Stimulated activated memory B cell treated with anti-CD40 and anti-IgM and Interleukin-4, amounts not matched to agents 10 μg/mL and 1 μg/mL and 100 μg/mL, for 72 hours (primary cell): ENCODE results near the gene HOXA6.
A peak's percentile ranks its signal among the peaks of the same experiment; 100 is the strongest.

Source experiments
- ATAC-seq: fragments of 150-1000 bp; cut with Tn5 transposase; 2 replicates; pipeline ENCODE4 v1.10.0; 2021
- H3K27ac Mint-ChIP-seq: one replicate; pipeline ENCODE4 v1.8.0; 2022; ENCODE audit warnings: mild to moderate bottlenecking, mixed read lengths
- H3K27me3 Mint-ChIP-seq: one replicate; pipeline ENCODE4 v1.8.0; 2022; ENCODE audit warnings: mixed read lengths
- H3K36me3 Mint-ChIP-seq: one replicate; pipeline ENCODE4 v1.8.0; 2022; ENCODE audit warnings: mixed read lengths
- H3K4me1 Mint-ChIP-seq: one replicate; pipeline ENCODE4 v1.8.0; 2022; ENCODE audit warnings: mixed read lengths
- H3K4me3 Mint-ChIP-seq: one replicate; pipeline ENCODE4 v1.8.0; 2022; ENCODE audit warnings: mild to moderate bottlenecking, moderate library complexity, mixed read lengths
- H3K9me3 Mint-ChIP-seq: one replicate; pipeline ENCODE4 v1.8.0; 2022; ENCODE audit warnings: mixed read lengths

Gene HOXA6

DNA sequence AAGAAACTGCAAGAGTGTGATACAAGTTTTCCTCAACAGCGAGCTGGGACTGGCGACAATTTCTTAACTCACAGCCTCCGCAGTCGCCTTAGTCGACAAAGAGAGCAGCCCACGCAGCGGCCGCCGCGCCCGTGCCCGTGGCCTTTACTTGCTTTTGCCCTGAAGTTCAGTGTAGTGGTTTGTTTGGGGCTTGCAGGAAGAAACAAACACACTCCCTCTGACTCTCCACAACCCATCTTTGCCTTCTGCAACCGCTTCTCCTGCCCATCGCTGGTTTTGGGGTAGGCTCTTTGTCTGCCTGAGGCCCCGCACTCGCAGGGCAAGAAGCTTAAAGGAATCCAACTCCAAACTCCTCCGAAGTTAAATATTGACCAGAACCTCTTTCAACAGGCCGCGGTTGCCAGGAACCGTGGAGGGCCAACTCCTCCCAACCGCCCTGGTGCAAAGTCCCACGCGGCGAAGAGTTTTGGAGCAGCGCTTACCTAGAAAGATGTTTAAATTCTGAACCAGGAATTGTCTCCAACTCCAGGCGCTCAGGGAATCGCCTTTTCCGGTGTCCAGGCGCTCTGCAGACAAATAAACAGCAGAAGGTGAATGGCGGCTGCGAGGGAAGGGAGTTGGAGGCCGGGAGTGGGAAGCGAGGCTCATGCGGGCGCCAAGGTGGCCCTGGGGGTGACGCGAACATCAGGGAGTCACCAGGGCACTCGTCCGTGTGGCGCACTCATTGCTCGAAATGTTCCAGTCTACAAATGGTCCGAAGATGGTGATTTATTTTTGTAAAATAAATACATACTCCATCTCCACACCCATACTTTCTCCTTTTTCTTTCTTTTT, 25.3 kb downstream of the HOXA6 start:
- H3K27me3 Mint-ChIP-seq: peaks cover 45% of the 10 kb centered on the region
- no peak overlapping the region for H3K4me3 Mint-ChIP-seq
- H3K4me1 Mint-ChIP-seq: no peaks in the 10 kb centered on the region
- H3K9me3 Mint-ChIP-seq: no peaks in the 10 kb centered on the region
- H3K36me3 Mint-ChIP-seq: no peaks in the 10 kb centered on the region
- no peak overlapping the region for H3K27ac Mint-ChIP-seq
- no peak for ATAC-seq

- Mint-ChIP-seq H3K27ac (no peak overlapping the region), H3K36me3 (no peaks in the 10 kb centered on the region), H3K27me3 (peaks cover 43% of the 10 kb centered on the region), H3K4me1 (no peaks in the 10 kb centered on the region), H3K9me3 (no peaks in the 10 kb centered on the region), H3K4me3 (no peak overlapping the region)
- ATAC-seq: no peak
These were observed 25.9 kb downstream of the HOXA6 start for GRCh38 chr7:27121684-27122076.

- no peak overlapping the region for H3K27ac Mint-ChIP-seq
- H3K4me1 Mint-ChIP-seq: no peaks in the 10 kb centered on the region
- H3K36me3 Mint-ChIP-seq: no peaks in the 10 kb centered on the region
- H3K9me3 Mint-ChIP-seq: no peaks in the 10 kb centered on the region
- peaks cover 26% of the 10 kb centered on the region for H3K27me3 Mint-ChIP-seq
- H3K4me3 Mint-ChIP-seq: no peak overlapping the region
- ATAC-seq: no peak
These were observed 28.1 kb downstream of the HOXA6 start for GRCh38 chr7:27119412-27119911.

DNA sequence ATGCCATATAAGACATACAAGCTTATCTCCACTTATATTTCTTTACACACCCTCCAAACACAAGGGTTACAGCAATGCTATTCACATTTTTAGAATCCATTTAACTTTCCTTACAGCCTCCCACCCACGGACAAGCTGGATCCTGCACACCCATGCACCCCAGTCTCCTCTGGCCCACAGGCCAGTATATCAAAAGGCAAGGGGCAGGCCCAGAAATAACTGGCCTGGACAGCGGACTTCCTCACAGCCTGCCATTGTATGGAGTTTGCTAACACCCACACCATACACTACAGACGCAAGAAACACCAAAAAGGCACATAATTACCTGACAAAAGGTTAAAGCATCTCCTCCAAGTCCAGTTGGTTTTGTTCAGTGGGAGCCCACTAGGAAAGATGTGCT, 29.0 kb downstream of the HOXA6 start:
- H3K36me3 Mint-ChIP-seq: no peaks in the 10 kb centered on the region

DNA sequence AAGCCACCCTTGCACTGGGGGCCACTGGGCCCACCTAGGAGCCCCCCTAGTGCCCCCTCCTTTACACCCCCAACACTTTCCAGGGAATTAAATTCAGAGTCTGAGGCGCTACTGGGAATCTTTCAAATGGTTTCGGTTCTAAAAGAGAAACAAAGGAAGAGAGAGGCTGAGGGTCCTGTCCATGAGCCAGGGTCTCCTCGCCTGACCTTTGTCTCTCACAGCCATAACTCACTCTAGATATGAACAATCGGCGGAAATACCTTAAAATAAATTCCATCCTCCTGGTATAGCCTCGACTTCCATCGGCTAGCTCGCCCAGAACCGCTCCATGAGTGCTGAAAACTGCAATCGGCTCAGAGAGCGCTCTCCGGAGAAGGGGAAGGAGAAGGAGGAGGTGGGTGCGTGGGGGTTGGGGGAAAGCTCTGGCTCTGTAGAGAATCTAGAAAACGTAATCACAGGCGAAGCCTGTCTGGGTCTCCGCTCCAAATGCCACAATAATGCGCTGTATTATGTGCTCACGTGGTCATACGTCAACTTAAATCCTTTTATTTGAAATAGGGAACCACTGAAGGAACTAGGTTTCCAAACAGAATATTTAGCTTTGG, 29.6 kb downstream of the HOXA6 start:
- ATAC-seq: no peak
- Mint-ChIP-seq H3K36me3 (no peaks in the 10 kb centered on the region), H3K4me3 (no peak overlapping the region), H3K27ac (no peak overlapping the region), H3K4me1 (no peaks in the 10 kb centered on the region), H3K27me3 (peaks cover 14% of the 10 kb centered on the region), H3K9me3 (no peaks in the 10 kb centered on the region)

More for the DNA sequence above, 29.0 kb downstream of the HOXA6 start:
- Mint-ChIP-seq H3K27me3 (peaks cover 17% of the 10 kb centered on the region), H3K27ac (no peak overlapping the region), H3K4me1 (no peaks in the 10 kb centered on the region), H3K9me3 (no peaks in the 10 kb centered on the region), H3K4me3 (no peak overlapping the region)
- no peak for ATAC-seq

DNA sequence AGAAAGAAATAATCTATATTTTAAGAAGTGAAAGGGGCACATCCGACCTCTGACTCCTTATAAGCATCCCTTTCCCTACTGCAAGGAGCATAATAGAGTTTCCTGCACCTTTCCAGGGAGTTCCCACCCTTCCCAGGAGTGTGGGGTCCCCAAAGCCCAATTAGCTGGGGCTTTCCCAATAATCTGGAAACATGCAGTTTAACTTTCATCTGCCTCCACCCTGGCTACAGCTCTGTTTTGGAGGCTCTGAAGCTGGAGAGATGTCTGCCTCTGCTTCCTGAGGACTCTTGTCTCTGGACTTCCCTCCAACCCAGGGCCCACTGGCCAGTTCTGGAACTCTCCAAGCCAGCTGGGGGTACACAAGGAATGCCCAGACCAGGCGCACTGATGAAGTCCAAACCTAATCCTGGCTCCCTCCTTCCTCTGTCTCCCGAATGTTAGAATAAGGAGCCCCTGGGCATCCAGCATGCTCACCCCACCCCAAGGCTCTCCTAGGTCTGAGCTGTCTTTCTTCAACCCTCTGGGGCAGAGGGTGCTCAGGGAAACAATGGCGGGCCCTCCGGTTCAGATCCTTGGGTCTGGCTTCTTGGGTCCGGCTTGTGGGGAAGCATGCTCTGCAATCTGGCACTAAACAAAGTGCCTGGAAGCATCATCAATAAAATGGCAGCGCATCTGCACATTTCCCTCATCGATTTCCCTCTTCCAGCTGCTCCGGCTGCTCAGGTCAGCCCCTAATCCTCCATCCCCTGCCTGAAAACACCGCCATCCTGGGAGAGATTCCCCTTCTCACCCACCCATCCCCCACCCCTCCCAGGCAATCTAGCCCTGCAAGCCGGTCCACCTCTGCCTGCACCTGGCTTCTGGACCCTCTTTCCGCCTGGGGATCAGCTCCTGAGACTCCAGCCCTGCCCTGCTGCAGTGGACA, 30.4 kb downstream of the HOXA6 start:
- Mint-ChIP-seq H3K9me3 (no peaks in the 10 kb centered on the region), H3K4me3 (no peak overlapping the region), H3K36me3 (no peaks in the 10 kb centered on the region), H3K4me1 (no peaks in the 10 kb centered on the region), H3K27me3 (peaks cover 14% of the 10 kb centered on the region), H3K27ac (no peak overlapping the region)
- ATAC-seq: no peak

DNA sequence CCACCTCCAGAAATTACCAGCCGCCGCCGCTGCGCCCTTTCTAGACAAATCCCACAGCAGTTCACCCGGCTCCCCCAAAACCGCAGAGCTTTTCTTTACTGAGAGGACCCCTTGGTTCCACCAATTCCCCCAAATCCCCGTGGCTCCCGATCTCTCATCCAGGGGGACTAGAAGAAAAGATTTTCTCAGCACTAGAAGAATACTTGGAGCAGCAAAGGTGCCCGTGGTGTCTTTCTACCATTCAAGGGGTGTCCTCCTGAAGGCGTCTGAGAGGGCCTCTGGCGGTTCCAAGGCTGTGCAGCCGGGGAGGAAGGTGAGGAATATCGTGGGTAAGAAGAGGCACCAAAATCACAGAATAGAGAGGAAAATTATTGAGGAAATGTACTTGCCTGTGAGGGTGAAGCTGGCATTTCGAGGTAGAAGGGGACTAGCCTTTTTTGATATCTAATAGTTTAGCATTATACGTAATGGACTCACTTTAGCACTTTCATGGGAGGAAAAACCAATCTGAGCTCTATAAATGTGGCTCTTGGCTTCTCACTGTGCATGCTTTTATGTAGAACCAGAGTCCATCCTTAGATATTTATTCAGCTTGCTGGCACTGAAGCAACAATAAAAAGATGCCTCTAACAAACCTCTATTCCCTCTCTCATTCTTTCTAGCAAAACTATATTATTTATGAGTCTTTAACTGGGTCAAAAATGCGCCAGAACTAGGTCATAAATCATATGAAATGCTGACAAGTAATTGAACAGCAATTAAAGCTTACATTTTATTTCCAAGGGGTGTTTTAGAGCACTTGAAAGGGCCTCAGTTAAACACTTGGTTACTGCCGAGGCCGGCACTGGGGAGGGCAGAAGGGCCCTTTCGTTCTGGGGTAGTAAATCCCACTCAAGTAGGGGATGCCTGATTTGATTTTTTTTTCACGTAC, 31.3 kb downstream of the HOXA6 start:
- Mint-ChIP-seq H3K27ac (no peak overlapping the region), H3K4me3 (no peak overlapping the region)

DNA sequence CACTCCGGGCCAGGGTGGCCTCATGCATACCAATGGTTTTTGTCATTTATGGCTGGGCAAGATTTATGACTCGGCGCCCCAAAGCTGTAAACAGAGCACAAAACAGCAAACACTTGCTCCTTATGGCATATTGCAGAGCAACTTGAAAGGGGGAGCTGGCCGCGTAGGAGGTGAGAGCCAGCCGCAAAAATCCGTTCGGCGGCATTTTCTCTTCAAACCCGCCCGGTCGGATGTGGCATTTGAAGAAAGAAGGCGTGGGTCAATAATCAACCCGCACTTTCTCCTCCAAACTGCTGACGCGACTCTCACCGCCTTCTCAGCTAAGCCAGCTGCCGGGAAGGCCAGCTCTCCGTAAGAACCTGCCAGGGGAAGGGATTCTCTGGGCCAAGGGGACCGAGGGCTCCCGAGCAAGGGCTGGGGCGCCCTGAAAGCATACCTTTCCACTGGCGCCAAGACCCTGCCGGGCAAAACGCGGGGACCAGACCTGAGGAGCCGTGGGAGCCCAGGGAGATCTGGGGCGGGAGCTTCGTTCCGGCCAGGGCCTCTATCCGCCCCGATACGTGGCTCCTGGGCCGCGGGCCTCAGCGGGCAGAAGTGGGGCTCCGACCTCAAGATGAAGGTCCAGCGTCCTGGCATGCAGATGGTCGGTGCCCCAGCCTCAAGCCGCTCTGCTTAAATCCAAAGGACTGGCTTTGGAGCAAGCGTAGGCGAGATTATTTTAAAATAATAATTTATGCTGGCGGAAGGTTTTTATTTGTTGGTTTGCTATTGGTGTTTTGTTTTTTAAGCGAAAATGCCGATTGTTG, 32.1 kb downstream of the HOXA6 start:
- H3K36me3 Mint-ChIP-seq: no peaks in the 10 kb centered on the region
- H3K4me3 Mint-ChIP-seq: no peak overlapping the region
- no peaks in the 10 kb centered on the region for H3K9me3 Mint-ChIP-seq
- H3K27me3 Mint-ChIP-seq: peaks cover 14% of the 10 kb centered on the region
- no peak for ATAC-seq
- no peaks in the 10 kb centered on the region for H3K4me1 Mint-ChIP-seq
- H3K27ac Mint-ChIP-seq: no peak overlapping the region

More for the DNA sequence above, 31.3 kb downstream of the HOXA6 start:
- Mint-ChIP-seq H3K9me3 (no peaks in the 10 kb centered on the region), H3K4me1 (no peaks in the 10 kb centered on the region), H3K27me3 (peaks cover 14% of the 10 kb centered on the region), H3K36me3 (no peaks in the 10 kb centered on the region)
- no peak for ATAC-seq

DNA sequence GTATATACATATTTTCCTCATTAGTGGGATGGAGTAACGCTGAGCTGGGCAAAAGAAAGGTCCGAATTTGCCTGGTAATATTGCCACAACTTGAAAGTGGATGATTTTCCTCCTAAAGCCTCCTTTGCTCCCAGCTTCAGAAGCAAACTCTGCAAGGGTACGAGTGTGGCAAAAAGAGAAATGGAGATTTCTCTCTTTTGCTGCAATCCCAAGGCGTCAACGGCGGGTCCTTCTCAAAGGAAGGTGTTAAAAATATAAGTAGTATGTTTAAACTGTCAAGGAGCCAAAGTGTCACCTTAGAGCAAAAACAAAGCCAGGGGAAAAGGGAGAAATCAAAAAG, 32.7 kb downstream of the HOXA6 start:
- no peaks in the 10 kb centered on the region for H3K9me3 Mint-ChIP-seq

GRCh38 chr7:27113991-27114769, 33.4 kb downstream of the HOXA6 start:
- Mint-ChIP-seq H3K27ac (no peak overlapping the region), H3K27me3 (peaks cover 14% of the 10 kb centered on the region), H3K9me3 (no peaks in the 10 kb centered on the region), H3K4me1 (no peaks in the 10 kb centered on the region), H3K4me3 (no peak overlapping the region), H3K36me3 (no peaks in the 10 kb centered on the region)
- ATAC-seq: peak; percentile 21

More for the DNA sequence above, 32.7 kb downstream of the HOXA6 start:
- Mint-ChIP-seq H3K27me3 (peaks cover 14% of the 10 kb centered on the region), H3K4me1 (no peaks in the 10 kb centered on the region), H3K36me3 (no peaks in the 10 kb centered on the region), H3K27ac (no peak overlapping the region), H3K4me3 (no peak overlapping the region)
- ATAC-seq: no peak

- no peaks in the 10 kb centered on the region for H3K4me1 Mint-ChIP-seq
- ATAC-seq: peak; percentile 40
- H3K36me3 Mint-ChIP-seq: no peaks in the 10 kb centered on the region
- no peak overlapping the region for H3K4me3 Mint-ChIP-seq
- no peak overlapping the region for H3K27ac Mint-ChIP-seq
- peaks cover 14% of the 10 kb centered on the region for H3K27me3 Mint-ChIP-seq
- H3K9me3 Mint-ChIP-seq: no peaks in the 10 kb centered on the region
These were observed 34.3 kb downstream of the HOXA6 start for GRCh38 chr7:27112955-27113949.

DNA sequence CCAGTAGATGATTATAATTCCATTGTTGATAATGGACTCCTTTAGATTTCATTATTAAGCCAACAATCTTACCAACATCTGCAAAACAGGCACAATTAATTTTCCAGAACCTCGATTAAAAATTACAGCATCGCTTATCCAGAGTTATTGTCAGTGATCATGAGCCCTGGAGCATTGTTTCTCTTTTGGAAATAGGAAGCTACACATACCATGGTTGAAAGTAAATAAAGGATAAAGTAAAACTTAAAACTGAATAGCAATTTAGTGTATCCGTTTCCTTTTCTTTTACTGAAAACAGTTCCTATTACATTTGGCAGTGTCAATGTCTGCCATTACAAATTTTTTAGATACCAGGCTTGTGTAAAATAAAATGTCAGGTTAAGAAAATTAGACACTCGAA, 35.2 kb downstream of the HOXA6 start:
- Mint-ChIP-seq H3K27me3 (peaks cover 12% of the 10 kb centered on the region), H3K27ac (no peak overlapping the region), H3K36me3 (peaks cover 4% of the 10 kb centered on the region), H3K9me3 (peaks cover 3% of the 10 kb centered on the region), H3K4me3 (no peak overlapping the region), H3K4me1 (no peaks in the 10 kb centered on the region)
- ATAC-seq: no peak
